OCI-LY7 (cell line): ENCODE measurements around the gene PIGP. TPM values are rescaled to one million over a fixed set of nuclear protein-coding genes. Genes with fewer than 3 reads are reported as not detected.
"Not testable (repeated sequence)": the region's sequence is repeated elsewhere in the genome, so short reads cannot be mapped to it uniquely, and the experiment has no call there.

Experiments
- BruUV-seq: library from RNA; stranded (reverse); fragments of 400-500 nt; replicated peaks from 2 replicates; lab custom pipeline; 2021; lab: Mats Ljungman, UMichigan
- CTCF ChIA-PET: fragments of 300-600 bp; sonication (Branson Sonifier 250); formaldehyde crosslinking; loops from one replicate; lab custom pipeline; 2022; ENCODE audit warnings: antibody characterized with exemption; ENCODE audit not compliant: unreplicated experiment; lab: Charles Lee
- POLR2A ChIA-PET: fragments of 300-600 bp; sonication (Branson Sonifier 250); formaldehyde crosslinking; loops from one replicate; lab custom pipeline; 2022; ENCODE audit warnings: antibody characterized with exemption; lab: Charles Lee
- DNase-seq: peaks from one replicate; pipeline ENCODE4 v3.0.0-alpha.2; 2015; ENCODE audit warnings: low spot score
- H2AFZ ChIP-seq: fragments of 200-600 bp; sonication (generic), shearing (Covaris generic); 2 replicates; pipeline ENCODE4 v1.6.1; 2014; ENCODE audit warnings: mild to moderate bottlenecking, antibody characterized with exemption, low read length, moderate library complexity
- H3K27ac ChIP-seq: fragments of 200-600 bp; sonication (generic); 2 replicates; pipeline ENCODE4 v1.5.1; 2014; ENCODE audit warnings: mixed run types, low read depth, mild to moderate bottlenecking, moderate library complexity, low read length, inconsistent platforms; ENCODE audit not compliant: poor library complexity, severe bottlenecking
- H3K36me3 ChIP-seq: fragments of 200-600 bp; sonication (generic); 2 replicates; pipeline ENCODE4 v1.6.1; 2014; ENCODE audit warnings: mild to moderate bottlenecking, antibody characterized with exemption, low read length, moderate library complexity, mixed read lengths; ENCODE audit not compliant: insufficient read depth
- H3K4me1 ChIP-seq: fragments of 200-600 bp; sonication (generic); 2 replicates; pipeline ENCODE4 v1.5.1; 2014; ENCODE audit warnings: mild to moderate bottlenecking, low read length; ENCODE audit not compliant: insufficient read depth, poor library complexity, severe bottlenecking
- H3K4me2 ChIP-seq: fragments of 200-600 bp; sonication (generic); 2 replicates; pipeline ENCODE4 v1.6.1; 2014; ENCODE audit warnings: mild to moderate bottlenecking, low read length
- H3K4me3 ChIP-seq: fragments of 200-600 bp; sonication (generic); 2 replicates; pipeline ENCODE4 v1.5.1; 2014; ENCODE audit warnings: mild to moderate bottlenecking, low read depth, low read length; ENCODE audit not compliant: poor library complexity, severe bottlenecking
- H3K79me2 ChIP-seq: fragments of 200-600 bp; sonication (generic); 2 replicates; pipeline ENCODE4 v1.6.1; 2016; ENCODE audit warnings: low read depth, mild to moderate bottlenecking, low read length, moderate library complexity, mixed read lengths; ENCODE audit not compliant: insufficient read depth
- H3K9me2 ChIP-seq: fragments of 200-600 bp; sonication (generic); 2 replicates; pipeline ENCODE4 v1.6.1; 2016; ENCODE audit warnings: mild to moderate bottlenecking, low read length, mixed read lengths; ENCODE audit not compliant: insufficient read depth
- H3K9me3 ChIP-seq: fragments of 200-600 bp; sonication (generic); 2 replicates; pipeline ENCODE4 v1.6.1; 2014; ENCODE audit warnings: mild to moderate bottlenecking, mixed run types, low read length, mixed read lengths
- H4K20me1 ChIP-seq: fragments of 200-600 bp; sonication (generic); 2 replicates; pipeline ENCODE4 v1.6.1; 2014; ENCODE audit warnings: mild to moderate bottlenecking, antibody characterized with exemption, low read length, moderate library complexity, mixed read lengths; ENCODE audit not compliant: insufficient read depth
- EZH2phosphoT487 ChIP-seq: fragments of 200-600 bp; sonication (generic); IDR thresholded peaks from 2 replicates; pipeline ENCODE4 v1.6.1; 2018; ENCODE audit warnings: low read depth, borderline replicate concordance, mild to moderate bottlenecking, mixed run types, antibody characterized with exemption, low read length, moderate library complexity, mixed read lengths
- intact Hi-C: fragments of 100-400 bp; cut with micrococcal nuclease; formaldehyde crosslinking; loops from one replicate; pipeline ENCODE4 v1.10.0; 2022; ENCODE audit not compliant: unreplicated experiment
- total RNA-seq, 2 experiments: library from RNA; depleted of rRNA in 1 of 2; stranded (reverse); fragments of >200 nt in 1 of 2; shearing (Covaris generic) in 1 of 2; gene quantifications; 2 replicates each; pipeline ENCODE4 v1.2.3, GENCODE V29; 2014 to 2022
- TF ChIP-seq, protein P1 (sequence below): fragments of 200-600 bp; sonication (generic); conservative IDR thresholded peaks from 2 replicates; pipeline ENCODE4 v1.5.1; 2014; ENCODE audit warnings: mild to moderate bottlenecking, antibody characterized with exemption, low read length, moderate library complexity, mixed read lengths

Gene PIGP
- total RNA-seq, 2 experiments from 2014 or later, result 7.4 to 35.4 TPM

DNA sequence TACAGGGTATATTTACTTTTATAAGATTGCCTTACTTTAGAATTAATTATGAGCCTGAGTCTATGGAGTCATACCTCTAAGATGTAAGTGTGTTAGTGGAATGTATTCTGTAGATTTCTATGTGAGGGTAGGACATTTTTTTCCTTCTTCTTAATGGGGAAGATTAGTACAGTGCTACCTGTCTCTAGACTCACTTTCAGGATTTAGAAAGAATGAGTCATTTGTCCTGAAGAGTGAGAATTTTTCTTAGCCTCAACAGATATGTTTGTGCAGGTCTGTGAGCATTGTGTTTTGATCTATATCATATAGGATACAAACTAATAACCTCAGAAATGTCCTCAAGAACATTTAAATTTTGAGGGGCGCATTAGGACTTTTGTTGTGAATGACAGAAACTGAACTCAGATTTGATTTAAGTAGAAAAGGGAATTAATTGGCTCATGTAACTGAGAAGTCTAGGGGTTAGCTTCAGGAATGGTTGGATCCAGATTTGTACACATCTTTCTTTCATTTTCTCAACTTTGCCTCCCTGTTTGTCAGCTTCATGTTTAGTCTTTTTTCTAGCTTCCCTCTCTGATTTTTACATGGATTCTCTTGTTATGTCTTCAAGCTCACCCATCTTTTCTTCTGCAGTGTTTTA is 45.4 kb upstream of the PIGP start:
- H3K27ac ChIP-seq, result no peak overlapping the region
- no peaks in the 10 kb centered on the region for H4K20me1 ChIP-seq
- intact Hi-C loops, result no loop called here
- BruUV-seq, result no TSS peak
- H3K4me3 ChIP-seq, result no peak overlapping the region
- CTCF ChIA-PET, result no interaction called here
- no peaks in the 10 kb centered on the region; the same call in 1 of the 2 replicates for H3K36me3 ChIP-seq
- H3K9me2 ChIP-seq, result no peaks in the 10 kb centered on the region
- H3K4me1 ChIP-seq, result no peaks in the 10 kb centered on the region
- H3K79me2 ChIP-seq, result no peaks in the 10 kb centered on the region
- POLR2A ChIA-PET, result no interaction called here
- H2AFZ ChIP-seq, result no peak overlapping the region
- H3K9me3 ChIP-seq, result no peaks in the 10 kb centered on the region
- no peak overlapping the region for H3K4me2 ChIP-seq
- DNase-seq, result no peak
- TF ChIP-seq, protein P1, sequence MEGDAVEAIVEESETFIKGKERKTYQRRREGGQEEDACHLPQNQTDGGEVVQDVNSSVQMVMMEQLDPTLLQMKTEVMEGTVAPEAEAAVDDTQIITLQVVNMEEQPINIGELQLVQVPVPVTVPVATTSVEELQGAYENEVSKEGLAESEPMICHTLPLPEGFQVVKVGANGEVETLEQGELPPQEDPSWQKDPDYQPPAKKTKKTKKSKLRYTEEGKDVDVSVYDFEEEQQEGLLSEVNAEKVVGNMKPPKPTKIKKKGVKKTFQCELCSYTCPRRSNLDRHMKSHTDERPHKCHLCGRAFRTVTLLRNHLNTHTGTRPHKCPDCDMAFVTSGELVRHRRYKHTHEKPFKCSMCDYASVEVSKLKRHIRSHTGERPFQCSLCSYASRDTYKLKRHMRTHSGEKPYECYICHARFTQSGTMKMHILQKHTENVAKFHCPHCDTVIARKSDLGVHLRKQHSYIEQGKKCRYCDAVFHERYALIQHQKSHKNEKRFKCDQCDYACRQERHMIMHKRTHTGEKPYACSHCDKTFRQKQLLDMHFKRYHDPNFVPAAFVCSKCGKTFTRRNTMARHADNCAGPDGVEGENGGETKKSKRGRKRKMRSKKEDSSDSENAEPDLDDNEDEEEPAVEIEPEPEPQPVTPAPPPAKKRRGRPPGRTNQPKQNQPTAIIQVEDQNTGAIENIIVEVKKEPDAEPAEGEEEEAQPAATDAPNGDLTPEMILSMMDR, result no peak
- no peak for TF ChIP-seq EZH2phosphoT487

DNA sequence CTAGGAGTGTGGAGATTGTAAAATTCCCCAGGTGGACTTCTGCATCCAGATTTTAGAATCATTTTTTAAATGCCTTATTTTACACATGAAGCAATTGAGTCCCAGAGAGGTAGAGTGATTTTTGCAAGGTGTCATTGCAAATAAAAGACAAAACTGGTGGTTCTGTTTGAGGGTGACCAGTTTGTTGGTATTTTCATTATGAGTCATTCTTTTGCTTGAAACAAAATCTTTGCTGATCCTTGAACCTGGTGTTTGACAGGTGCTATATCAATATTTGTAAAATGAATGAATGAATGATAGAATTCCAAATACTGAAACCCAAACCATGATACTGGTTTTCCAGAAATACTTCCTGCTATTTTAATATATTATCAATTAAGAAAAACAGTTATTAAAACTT is 44.3 kb upstream of the PIGP start:
- Histone ChIP-seq H3K79me2 (no peaks in the 10 kb centered on the region), H3K4me2 (no peak overlapping the region), H3K4me1 (no peaks in the 10 kb centered on the region), H3K27ac (no peak overlapping the region), H3K4me3 (no peak overlapping the region), H2AFZ (no peak overlapping the region), H4K20me1 (no peaks in the 10 kb centered on the region), H3K36me3 (no peaks in the 10 kb centered on the region), H3K9me3 (no peaks in the 10 kb centered on the region), H3K9me2 (no peaks in the 10 kb centered on the region)
- TF ChIP-seq EZH2phosphoT487, result no peak
- TF ChIP-seq, protein P1, result no peak
- POLR2A ChIA-PET, result interaction anchor here (0.7 kb wide), 1 partner anchor 19 kb away, joined by 5 read pairs; no protein-coding TSS in a partner anchor
- DNase-seq, result no peak
- BruUV-seq, result no TSS peak
- intact Hi-C loops, result no loop called here
- CTCF ChIA-PET, result no interaction called here

DNA sequence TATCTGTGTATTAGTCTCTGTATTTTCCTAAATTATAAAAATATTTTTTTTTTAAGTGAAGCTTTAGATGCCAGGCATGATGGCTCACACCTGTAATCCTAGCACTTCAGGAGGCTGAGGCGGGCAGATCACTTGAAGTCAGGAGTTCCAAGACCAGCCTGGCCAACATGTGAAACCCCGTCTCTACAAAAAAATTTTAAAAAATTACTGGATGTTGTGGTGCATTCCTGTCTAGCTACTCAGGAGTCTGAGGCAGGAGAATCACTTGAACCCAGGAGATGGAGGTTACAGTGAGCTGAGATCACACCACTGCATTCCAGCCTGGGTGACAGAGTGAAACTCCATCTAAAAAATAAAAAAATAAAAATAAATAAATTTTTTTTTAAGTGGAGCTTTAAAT is 43.6 kb upstream of the PIGP start:
- POLR2A ChIA-PET, result interaction anchor here (0.9 to 1.0 kb wide), 2 partner anchors 11 to 24 kb away, joined by 3 read pairs; no protein-coding TSS in a partner anchor
- H3K27ac ChIP-seq, H3K9me2 ChIP-seq, DNase-seq, H2AFZ ChIP-seq, H4K20me1 ChIP-seq, H3K9me3 ChIP-seq, CTCF ChIA-PET, H3K36me3 ChIP-seq, H3K4me2 ChIP-seq, H3K4me1 ChIP-seq, H3K4me3 ChIP-seq, H3K79me2 ChIP-seq, BruUV-seq, intact Hi-C loops: not testable (repeated sequence)

DNA sequence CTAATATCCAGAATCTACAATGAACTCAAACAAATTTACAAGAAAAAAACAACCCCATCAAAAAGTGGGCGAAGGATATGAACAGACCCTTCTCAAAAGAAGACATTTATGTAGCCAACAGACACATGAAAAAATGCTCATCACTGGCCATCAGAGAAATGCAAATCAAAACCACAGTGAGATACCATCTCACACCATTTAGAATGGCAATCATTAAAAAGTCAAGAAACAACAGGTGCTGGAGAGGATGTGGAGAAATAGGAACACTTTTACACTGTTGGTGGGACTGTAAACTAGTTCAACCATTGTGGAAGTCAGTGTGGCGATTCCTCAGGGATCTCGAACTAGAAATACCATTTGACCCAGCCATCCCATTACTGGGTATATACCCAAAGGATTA is 41.4 kb upstream of the PIGP start:
- DNase-seq, POLR2A ChIA-PET, H3K4me2 ChIP-seq, BruUV-seq, H3K4me3 ChIP-seq, H4K20me1 ChIP-seq, CTCF ChIA-PET, H3K4me1 ChIP-seq, H3K9me2 ChIP-seq, H2AFZ ChIP-seq, H3K36me3 ChIP-seq, H3K9me3 ChIP-seq, H3K79me2 ChIP-seq, H3K27ac ChIP-seq, intact Hi-C loops: not testable (repeated sequence)

DNA sequence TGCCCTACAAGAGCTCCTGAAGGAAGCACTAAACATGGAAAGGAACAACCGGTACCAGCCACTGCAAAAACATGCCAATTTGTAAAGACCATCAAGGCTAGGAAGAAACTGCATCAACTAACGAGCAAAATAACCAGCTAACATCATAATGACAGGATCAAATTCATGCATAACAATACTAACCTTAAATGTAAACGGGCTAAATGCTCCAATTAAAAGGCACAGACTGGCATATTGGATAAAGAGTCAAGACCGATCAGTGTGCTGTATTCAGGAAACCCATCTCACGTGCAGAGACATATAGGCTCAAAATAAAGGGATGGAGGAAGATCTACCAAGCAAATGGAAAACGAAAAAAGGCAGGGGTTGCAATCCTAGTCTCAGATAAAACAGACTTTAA is 38.2 kb upstream of the PIGP start:
- intact Hi-C loops, H3K79me2 ChIP-seq, H3K4me1 ChIP-seq, CTCF ChIA-PET, H3K9me2 ChIP-seq, H4K20me1 ChIP-seq, H2AFZ ChIP-seq, H3K4me2 ChIP-seq, BruUV-seq, H3K4me3 ChIP-seq, POLR2A ChIA-PET, H3K36me3 ChIP-seq, DNase-seq, H3K9me3 ChIP-seq, H3K27ac ChIP-seq: not testable (repeated sequence)
